Right cardiac atrium (tissue), 5 donors: ENCODE data around the gene PLAC8. TPM values are rescaled to one million over a fixed set of nuclear protein-coding genes. Genes with fewer than 3 reads are reported as not detected.
"Not testable (repeated sequence)": the region's sequence is repeated elsewhere in the genome, so short reads cannot be mapped to it uniquely, and the experiment has no call there.

Experiments used
- ATAC-seq, 2 donors: fragments of 200-7000 bp; cut with Tn5 transposase; one replicate each; pipeline versions ENCODE4 v1.8.0 to v1.9.1; 2020; ENCODE audit warnings: moderate library complexity in 2 of 2, mild to moderate bottlenecking in 1 of 2
- DNase-seq, 3 donors: peaks; one replicate each; pipeline ENCODE4 v3.0.0-alpha.2; 2020
- H3K27ac ChIP-seq: one replicate; pipeline ENCODE4 v1.5.1; 2013; ENCODE audit warnings: mild to moderate bottlenecking, low read length, control low read depth, moderate library complexity
- H3K27me3 ChIP-seq: one replicate; pipeline ENCODE4 v1.6.1; 2013; ENCODE audit not compliant: control insufficient read depth, insufficient read depth
- H3K4me1 ChIP-seq: one replicate; pipeline ENCODE4 v1.6.1; 2013; ENCODE audit warnings: low read length; ENCODE audit not compliant: control insufficient read depth, insufficient read depth
- H3K4me3 ChIP-seq: one replicate; pipeline ENCODE4 v1.5.1; 2013; ENCODE audit warnings: low read length, control low read depth
- H3K9me3 ChIP-seq: one replicate; pipeline ENCODE4 v1.6.1; 2013; ENCODE audit warnings: low read length; ENCODE audit not compliant: control insufficient read depth
- WGBS: extraction: QIAGEN DNeasy Blood & Tissue Kit; methylation state at CpG from one replicate; pipeline ENCODE4 v1.1.7; 2013; 5-methylcytosine and 5-hydroxymethylcytosine counted together
- intact Hi-C, 4 donors: fragments of 100-400 bp; cut with DNase I; formaldehyde crosslinking; loops; one replicate each; pipeline versions ENCODE4 v1.11.0 to v1.14.0; 2022 to 2023
- polyA plus RNA-seq: library from polyadenylated mRNA; stranded (reverse); fragments of 200-250 nt; gene quantifications from one replicate; pipeline ENCODE4 v1.2.3, GENCODE V29; 2013
- total RNA-seq, 4 donors: library from RNA; stranded (reverse); fragmentation: NEBNext Ultra II Directional; extraction: Animal tissue kit (Norgen Biotek cat#: 25700); gene quantifications; one replicate each; pipeline ENCODE4 v1.2.1, GENCODE V29; 2021
- donor health status: healthy with polysubstance abuse.
- donor health status: DM: no; HTN: yes; CAD: no.
- donor health status: DM: no; HTN: no; CAD: no.
- donor health status: DM: no; HTN: yes; CAD: no; lungs with severe emphysema.
- donor health status: DM: yes; HTN: yes; CAD: no.

The PLAC8 gene
- total and polyA plus RNA-seq, 5 donors = 1.2 to 5.0 (median 2.8) TPM

DNA sequence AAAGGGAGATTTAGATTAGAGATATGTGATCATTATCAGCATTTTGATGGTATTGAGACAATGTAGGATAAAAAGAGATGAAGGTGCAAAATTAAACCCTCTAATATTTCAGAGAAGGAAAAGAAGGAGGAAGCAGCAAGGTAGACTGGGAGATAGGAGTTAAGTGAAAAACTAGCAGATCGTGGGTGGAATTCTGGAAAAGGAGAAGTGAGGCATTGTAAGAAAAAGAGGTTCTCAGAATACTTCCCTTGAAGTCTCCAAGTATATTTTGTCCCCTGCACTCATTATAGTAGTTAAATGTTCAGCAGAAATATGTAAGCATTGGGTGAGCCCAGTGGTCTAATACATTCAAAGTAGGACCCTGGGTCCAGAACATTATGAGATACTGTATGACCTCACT is 49.3 kb downstream of the PLAC8 start:
- DNase-seq = no peak
- WGBS = 79% methylated on average over 1 of the region's 1 CpG
- no peaks in the 10 kb centered on the region for H3K27me3 ChIP-seq
- no peak overlapping the region for H3K27ac ChIP-seq
- no peak overlapping the region for H3K4me3 ChIP-seq
- H3K4me1 ChIP-seq = no peaks in the 10 kb centered on the region
- intact Hi-C loops = no loop called here
- ATAC-seq = no peak
- H3K9me3 ChIP-seq = no peaks in the 10 kb centered on the region

GRCh38 chr4:83062739-83063138 is 51.8 kb downstream of the PLAC8 start:
- no peak for DNase-seq
- Histone ChIP-seq H3K27me3 (no peaks in the 10 kb centered on the region), H3K4me3 (no peak overlapping the region), H3K4me1 (no peaks in the 10 kb centered on the region), H3K27ac (no peak overlapping the region), H3K9me3 (no peaks in the 10 kb centered on the region)
- ATAC-seq = no peak
- intact Hi-C loops = no loop called here
- 75% methylated on average over 4 of the region's 4 CpGs for WGBS

- no peak for DNase-seq
- no peak for ATAC-seq
- Histone ChIP-seq H3K9me3 (no peaks in the 10 kb centered on the region), H3K27ac (no peak overlapping the region), H3K27me3 (no peaks in the 10 kb centered on the region), H3K4me1 (no peaks in the 10 kb centered on the region), H3K4me3 (no peak overlapping the region)
- intact Hi-C loops = no loop called here
Measured at GRCh38 chr4:83054928-83055327, 59.6 kb downstream of the PLAC8 start.

DNA sequence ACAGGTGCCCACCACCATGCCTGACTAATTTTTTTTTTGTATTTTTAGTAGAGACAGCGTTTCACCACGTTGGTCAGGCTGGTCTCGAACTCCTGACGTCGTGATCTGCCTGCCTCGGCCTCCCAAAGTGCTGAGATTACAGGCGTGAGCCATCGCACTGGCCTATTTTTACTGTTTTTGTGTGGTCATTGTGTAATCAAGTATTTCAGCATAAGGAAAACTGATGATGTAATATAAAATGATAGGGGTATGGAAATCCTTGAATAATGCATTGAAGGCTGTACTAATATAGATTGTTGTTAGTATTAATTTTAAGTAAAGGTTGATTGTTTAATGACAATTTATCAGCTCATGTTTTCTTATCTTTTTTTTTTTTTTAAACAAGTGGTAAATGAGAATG is 65.7 kb downstream of the PLAC8 start:
- ATAC-seq, H3K9me3 ChIP-seq, H3K27ac ChIP-seq, DNase-seq, H3K4me3 ChIP-seq, H3K4me1 ChIP-seq, intact Hi-C loops, H3K27me3 ChIP-seq: not testable (repeated sequence)
- 89% methylated on average over 8 of the region's 8 CpGs for WGBS

DNA sequence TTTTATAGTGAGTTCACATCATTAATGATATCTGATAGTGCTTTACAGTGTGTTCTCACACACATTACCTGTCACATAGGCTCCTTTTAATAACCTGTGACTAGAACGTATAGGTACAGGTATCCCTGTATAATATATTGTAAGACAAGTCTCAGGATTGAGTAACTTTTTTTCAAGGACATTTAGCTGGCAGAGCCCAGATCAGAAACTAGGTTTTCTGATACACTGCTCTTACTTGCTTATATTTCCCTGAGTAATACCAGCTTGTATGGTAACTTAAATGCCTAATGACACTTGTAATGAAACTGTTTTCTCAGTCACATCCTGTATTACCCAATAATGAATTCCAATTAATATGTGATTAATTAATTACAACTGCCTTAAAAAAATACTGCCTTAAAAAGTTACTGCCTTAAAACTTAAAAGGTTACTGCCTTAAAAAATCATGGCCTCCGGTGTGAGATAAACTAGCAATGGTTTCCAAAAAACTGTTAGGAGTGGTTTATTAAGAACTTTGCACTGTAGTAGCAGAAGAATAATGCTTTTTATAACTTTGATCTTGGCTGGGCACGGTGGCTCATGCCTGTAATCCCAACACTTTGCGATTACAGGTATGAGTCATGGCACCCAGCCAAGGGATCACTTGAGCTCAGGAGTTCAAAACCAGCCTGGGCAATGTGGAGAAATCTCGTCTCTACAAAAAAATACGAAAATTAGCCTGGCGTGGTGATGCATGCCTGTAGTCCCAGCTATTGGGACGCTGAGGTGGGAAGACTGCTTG is 67.6 kb downstream of the PLAC8 start:
- no peak for ATAC-seq
- Histone ChIP-seq H3K9me3 (no peaks in the 10 kb centered on the region), H3K4me3 (no peak overlapping the region), H3K4me1 (no peaks in the 10 kb centered on the region), H3K27me3 (no peaks in the 10 kb centered on the region), H3K27ac (no peak overlapping the region)
- intact Hi-C loops = no loop called here
- 88% methylated on average over 8 of the region's 8 CpGs for WGBS
- no peak for DNase-seq

DNA sequence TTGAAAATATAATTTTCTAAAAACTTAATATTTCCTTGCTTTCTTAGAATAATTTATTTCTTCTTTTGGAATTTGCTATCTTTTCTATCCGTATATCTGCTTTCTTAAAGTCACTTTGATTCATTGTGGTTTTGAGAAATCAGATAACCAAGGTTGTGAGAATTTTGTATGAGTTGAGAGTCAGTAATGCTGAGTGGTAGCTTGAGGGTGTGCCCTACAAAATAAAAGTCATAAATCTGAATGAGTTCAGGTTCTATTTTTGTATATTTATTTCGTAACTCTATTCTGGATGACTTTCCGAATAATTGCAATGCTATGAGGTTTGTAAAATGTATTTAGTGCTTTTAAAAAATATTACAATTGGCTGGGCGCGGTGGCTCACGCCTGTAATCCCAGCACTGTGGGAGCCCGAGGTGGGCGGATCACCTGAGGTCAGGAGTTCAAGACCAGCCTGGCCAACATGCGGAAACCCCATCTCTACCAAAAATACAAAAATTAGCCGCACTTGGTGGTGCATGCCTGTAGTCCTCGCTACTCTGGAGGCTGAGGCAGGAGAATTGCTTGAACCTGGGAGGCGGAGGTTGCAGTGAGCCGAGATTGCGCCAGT is 70.6 kb downstream of the PLAC8 start:
- ATAC-seq (no peak), DNase-seq (no peak)
- H3K27me3 ChIP-seq = no peaks in the 10 kb centered on the region
- H3K9me3 ChIP-seq = no peaks in the 10 kb centered on the region
- H3K4me3 ChIP-seq = no peak overlapping the region
- no peak overlapping the region for H3K27ac ChIP-seq
- H3K4me1 ChIP-seq = peaks cover 2% of the 10 kb centered on the region
- intact Hi-C loops = no loop called here
- WGBS = 93% methylated on average over 14 of the region's 14 CpGs

GRCh38 chr4:83043157-83043556 is 71.4 kb downstream of the PLAC8 start:
- H3K4me1 ChIP-seq, ATAC-seq, H3K4me3 ChIP-seq, H3K27ac ChIP-seq, DNase-seq, intact Hi-C loops, H3K27me3 ChIP-seq, H3K9me3 ChIP-seq: not testable (repeated sequence)
- WGBS = 95% methylated on average over 2 of the region's 2 CpGs

- Histone ChIP-seq H3K4me1 (peaks cover 5% of the 10 kb centered on the region), H3K27ac (no peak overlapping the region), H3K9me3 (no peaks in the 10 kb centered on the region), H3K4me3 (no peak overlapping the region), H3K27me3 (no peaks in the 10 kb centered on the region)
- intact Hi-C loops = no loop called here
- whole genome bisulfite sequencing = 85% methylated on average over 3 of the region's 3 CpGs
- no peak for DNase-seq
- no peak for ATAC-seq
Measured at GRCh38 chr4:83040269-83040668, 74.3 kb downstream of the PLAC8 start.

Other genes with a start within 250 kb of the PLAC8 start
- gene SEC31A, start 223.6 kb downstream of the PLAC8 start, total RNA-seq = 100 to 1,000 TPM; 107 to 156 (median 128) TPM
- 87.3 TPM for gene SEC31A, start 223.6 kb downstream of the PLAC8 start, polyA plus RNA-seq
- gene THAP9, start 214.0 kb downstream of the PLAC8 start, total RNA-seq = 1 to 10 TPM; 3.2 to 6.3 (median 3.7) TPM
- gene THAP9, start 214.0 kb downstream of the PLAC8 start, polyA plus RNA-seq = 2.6 TPM
- 1 to 10 TPM; 7.2 to 7.7 (median 7.3) TPM for gene LIN54, start 103.9 kb downstream of the PLAC8 start, total RNA-seq
- gene LIN54, start 103.9 kb downstream of the PLAC8 start, polyA plus RNA-seq = 2.2 TPM
- 10 to 100 TPM; 47.3 to 54.8 (median 50.7) TPM for gene COPS4, start 79.5 kb downstream of the PLAC8 start, total RNA-seq
- 40.3 TPM for gene COPS4, start 79.5 kb downstream of the PLAC8 start, polyA plus RNA-seq
- 10 to 100 TPM; 12.1 to 15.9 (median 14.4) TPM for gene COQ2, start 170.1 kb upstream of the PLAC8 start, total RNA-seq
- 17.5 TPM for gene COQ2, start 170.1 kb upstream of the PLAC8 start, polyA plus RNA-seq
- gene HPSE, start 220.1 kb upstream of the PLAC8 start, total RNA-seq = 1 to 10 TPM; 1.2 to 2.3 (median 1.8) TPM
- 0.50 TPM for gene HPSE, start 220.1 kb upstream of the PLAC8 start, polyA plus RNA-seq